K562 (cell line): ENCODE data around the gene SND1. TPM values are rescaled to one million over a fixed set of nuclear protein-coding genes. Genes with fewer than 3 reads are reported as not detected.

Experiments used
- ATAC-seq: fragments of 200-7000 bp; cut with Tn5 transposase; 3 replicates; pipeline ENCODE4 v1.9.1; 2020; ENCODE audit warnings: moderate library complexity
- BruUV-seq: library from RNA; stranded (reverse); fragments of 400-500 nt; replicated peaks from 2 replicates; lab custom pipeline; 2021; lab: Mats Ljungman, UMichigan
- CTCF ChIA-PET: fragments of 300-600 bp; formaldehyde crosslinking; extraction: SDS; loops from one replicate; lab custom pipeline; 2021; ENCODE audit warnings: low intra/inter-chr PET ratio; lab: Yijun Ruan, JAX
- POLR2A ChIA-PET: fragments of 300-600, 350-650 bp; sonication (Branson Sonifier 250); formaldehyde crosslinking; extraction: SDS; loops from one replicate; lab custom pipeline; 2021; ENCODE audit warnings: antibody characterized with exemption, inconsistent platforms; lab: Yijun Ruan, JAX
- DNase-seq, 4 experiments: peaks; one replicate each; pipeline versions ENCODE4 v3.0.0 to v3.0.0-alpha.2; 2011 to 2018; ENCODE audit warnings: low spot score in 3 of 4, mixed read lengths in 3 of 4; ENCODE audit errors: extremely low read depth in 1 of 4
- FAIRE-seq: peaks from 2 replicates; lab custom pipeline; 2011; peaks lifted over from hg19 to GRCh38; lab: Jason Lieb, UNC
- H2AFZ ChIP-seq: 2 replicates; pipeline ENCODE4 v1.6.0; 2011; ENCODE audit warnings: low read depth, low read length, control low read depth, inconsistent platforms
- H3K27ac ChIP-seq: fragments of 200-600 bp; 3 replicates; pipeline ENCODE4 v1.8.0; 2011; ENCODE audit warnings: low read depth, mild to moderate bottlenecking, control low read depth, inconsistent platforms, low read length, moderate library complexity, mixed read lengths; ENCODE audit errors: extremely low read depth
- H3K27me3 ChIP-seq, 2 experiments: fragments of 300-600 bp in 1 of 2; 2 replicates in 1 of 2; 3 replicates in 1 of 2; pipeline versions ENCODE4 v1.6.0 to v1.8.0; 2011; ENCODE audit warnings: inconsistent platforms in 2 of 2, low read length in 2 of 2, mild to moderate bottlenecking in 1 of 2, mixed read lengths in 1 of 2, moderate library complexity in 1 of 2; ENCODE audit not compliant: control insufficient read depth in 2 of 2, insufficient read depth in 2 of 2
- H3K36me3 ChIP-seq: fragments of 300-600 bp; 3 replicates; pipeline ENCODE4 v1.8.0; 2011; ENCODE audit warnings: mild to moderate bottlenecking, low read length, inconsistent platforms; ENCODE audit not compliant: control insufficient read depth, insufficient read depth
- H3K4me1 ChIP-seq, 2 experiments: fragments of 200-600 bp in 1 of 2; replicated peaks in 1 of 2; 2 replicates in 1 of 2; 3 replicates in 1 of 2; pipeline versions ENCODE4 v1.5.1 to v1.8.0; 2011; ENCODE audit warnings: inconsistent platforms in 2 of 2, low read length in 2 of 2, mild to moderate bottlenecking in 1 of 2, mixed read lengths in 1 of 2, moderate library complexity in 1 of 2; ENCODE audit not compliant: control insufficient read depth in 2 of 2, insufficient read depth in 2 of 2
- H3K4me2 ChIP-seq: 2 replicates; pipeline ENCODE4 v1.6.1; 2011; ENCODE audit warnings: low read length, control low read depth, inconsistent platforms, mixed read lengths; ENCODE audit not compliant: insufficient read depth
- H3K4me3 ChIP-seq: fragments of 200-600 bp; sonication (generic), shearing (Covaris generic); 2 replicates; pipeline ENCODE4 v1.5.1; 2016; ENCODE audit warnings: control low read depth, inconsistent platforms
- H3K79me2 ChIP-seq: fragments of 200-600 bp; 3 replicates; pipeline ENCODE4 v1.8.0; 2011; ENCODE audit warnings: low read length, inconsistent platforms; ENCODE audit not compliant: control insufficient read depth, insufficient read depth
- H3K9ac ChIP-seq, 2 experiments: 2 replicates each; pipeline versions ENCODE4 v1.6.0 to v1.6.1; 2011; ENCODE audit warnings: low read depth in 2 of 2, low read length in 2 of 2, control low read depth in 1 of 2, inconsistent platforms in 1 of 2, mild to moderate bottlenecking in 1 of 2, mixed read lengths in 1 of 2; ENCODE audit not compliant: insufficient read depth in 1 of 2
- H3K9me1 ChIP-seq: one replicate; pipeline ENCODE4 v1.6.0; 2011; ENCODE audit warnings: inconsistent platforms, mild to moderate bottlenecking, low read length, moderate library complexity; ENCODE audit not compliant: control insufficient read depth, insufficient read depth
- H3K9me3 ChIP-seq: replicated peaks from 2 replicates; pipeline ENCODE4 v1.5.1; 2011; ENCODE audit warnings: low read depth, low read length, inconsistent platforms; ENCODE audit not compliant: control insufficient read depth, insufficient read depth
- H4K20me1 ChIP-seq: replicated peaks from 2 replicates; pipeline ENCODE4 v1.6.1; 2011; ENCODE audit warnings: low read length, inconsistent platforms, mixed read lengths; ENCODE audit not compliant: control insufficient read depth, insufficient read depth
- ARHGAP35 ChIP-seq: fragments of 450-650 bp; IDR thresholded peaks from 2 replicates; pipeline ENCODE4 v1.6.1; 2018; ENCODE audit not compliant: partially characterized antibody
- E2F8 ChIP-seq: fragments of 450-650 bp; IDR thresholded peaks from 2 replicates; pipeline ENCODE4 v1.7.1; 2018; ENCODE audit warnings: mild to moderate bottlenecking, low read depth; ENCODE audit not compliant: partially characterized antibody
- ELF2 ChIP-seq: fragments of 250-450 bp; sonication (Bioruptor Pico); IDR thresholded peaks from 2 replicates; pipeline ENCODE4 v1.5.0; 2021; ENCODE audit warnings: mild to moderate bottlenecking
- FOXM1 ChIP-seq, 2 experiments: fragments of 450-650 bp in 1 of 2; sonication (generic) in 1 of 2; formaldehyde crosslinking in 1 of 2; IDR thresholded peaks; 2 replicates each; pipeline versions ENCODE4 v1.6.1 to v1.9.0; 2017 to 2022; ENCODE audit warnings: low read depth in 2 of 2, mild to moderate bottlenecking in 2 of 2, missing genetic modification reagents in 1 of 2, moderate library complexity in 1 of 2
- FUS ChIP-seq: fragments of 200-400 bp; formaldehyde crosslinking; optimal IDR thresholded peaks from 2 replicates; pipeline ENCODE3; 2017; ENCODE audit warnings: low read depth, low read length
- HIVEP1 ChIP-seq: fragments of 250-450 bp; sonication (Bioruptor Pico); IDR thresholded peaks from 2 replicates; pipeline ENCODE4 v1.4.0; 2020; ENCODE audit warnings: mild to moderate bottlenecking
- LARP7 ChIP-seq: fragments of 450-650 bp; IDR thresholded peaks from 2 replicates; pipeline ENCODE4 v1.6.1; 2016
- LCOR ChIP-seq: sonication (generic); formaldehyde crosslinking; IDR thresholded peaks from 2 replicates; pipeline ENCODE4 v1.8.0; 2022; ENCODE audit warnings: mild to moderate bottlenecking, missing genetic modification reagents
- MAFK ChIP-seq: IDR thresholded peaks from 2 replicates; pipeline ENCODE4 v1.6.1; 2011; ENCODE audit warnings: low read length, improper control_type of control experiment
- MEF2A ChIP-seq: IDR thresholded peaks from 2 replicates; pipeline ENCODE4 v1.6.1; 2011; ENCODE audit warnings: low read depth, mild to moderate bottlenecking, low read length, moderate library complexity; ENCODE audit not compliant: control insufficient read depth
- MTA3 ChIP-seq: fragments of 450-650 bp; formaldehyde crosslinking; IDR thresholded peaks from 2 replicates; pipeline ENCODE4 v1.6.1; 2017; ENCODE audit warnings: mild to moderate bottlenecking, borderline replicate concordance
- NFYB ChIP-seq: IDR thresholded peaks from 2 replicates; pipeline ENCODE4 v1.6.1; 2011; ENCODE audit warnings: mild to moderate bottlenecking, moderate library complexity; ENCODE audit not compliant: insufficient read length; ENCODE audit errors: extremely low read depth
- POLR2A ChIP-seq: fragments of 450-650 bp; conservative IDR thresholded peaks from 2 replicates; pipeline ENCODE4 v1.6.1; 2016
- RCOR1 ChIP-seq, 2 experiments: IDR thresholded peaks; 2 replicates each; pipeline ENCODE4 v1.6.1; 2012; ENCODE audit warnings: low read depth in 2 of 2, low read length in 2 of 2, borderline replicate concordance in 1 of 2, improper control_type of control experiment in 1 of 2
- TCF7 ChIP-seq: sonication (generic); IDR thresholded peaks from 2 replicates; pipeline ENCODE4 v1.6.1; 2016; ENCODE audit warnings: antibody characterized with exemption, borderline replicate concordance
- U2AF1 ChIP-seq: fragments of 200-400 bp; formaldehyde crosslinking; optimal IDR thresholded peaks from 2 replicates; pipeline ENCODE3; 2017; ENCODE audit warnings: mild to moderate bottlenecking, low read depth, low read length, moderate library complexity
- ZNF75A ChIP-seq: fragments of 450-650 bp; formaldehyde crosslinking; IDR thresholded peaks from 2 replicates; pipeline ENCODE4 v1.4.0; 2020; ENCODE audit warnings: mild to moderate bottlenecking
- WGBS: fragments of 100-300 bp; shearing (Covaris generic); methylation state at CpG from one replicate; pipeline ENCODE4 v1.1.6; 2016; ENCODE audit warnings: low coverage, mixed read lengths; ENCODE audit not compliant: insufficient coverage; ENCODE audit errors: missing lambda C conversion rate; 5-methylcytosine and 5-hydroxymethylcytosine counted together
- in situ Hi-C: fragments of 300-500 bp; cut with MboI; formaldehyde crosslinking; loops from 4 replicates; pipeline ENCODE4 v1.15.0; 2018; ENCODE audit warnings: inconsistent platforms, mixed read lengths
- intact Hi-C: fragments of 100-400 bp; cut with micrococcal nuclease; formaldehyde crosslinking; loops from 2 replicates; pipeline ENCODE4 v1.14.2; 2022
- polyA plus RNA-seq, 8 experiments: library from polyadenylated mRNA; depleted of rRNA in 4 of 8; stranded (reverse) in 5 of 8; unstranded in 3 of 8; fragments of >200 nt; fragmentation: Nextera tagmentation in 2 of 8; fragmentation: Illumina TruSeq in 1 of 8; extraction: Ambion mirVana in 2 of 8; extraction: Trizol in 1 of 8; gene quantifications; 2 replicates each; pipeline versions ENCODE4 v1.2.1 to v1.2.3, GENCODE V29; 2011 to 2014; ENCODE audit warnings: inconsistent platforms in 1 of 8, missing spikeins in 1 of 8
- total RNA-seq, 7 experiments: library from RNA; depleted of rRNA in 6 of 7; stranded (reverse); fragments of >200 nt in 6 of 7; fragmentation: Illumina TruSeq in 2 of 7; extraction: Trizol in 2 of 7; gene quantifications; 2 replicates each; pipeline versions ENCODE4 v1.2.1 to v1.2.3, GENCODE V29; 2011 to 2021; ENCODE audit warnings: low replicate concordance in 1 of 7
- TF ChIP-seq, protein P1 (sequence below), 3 experiments: fragments of 200-800 bp in 1 of 3; fragments of 250-450 bp in 1 of 3; fragments of 450-650 bp in 1 of 3; sonication (Bioruptor Pico) in 1 of 3; sonication (Bioruptor generic) in 1 of 3; formaldehyde crosslinking in 1 of 3; IDR thresholded peaks; 2 replicates each; pipeline versions ENCODE4 v1.6.1 to v1.8.0; 2016 to 2022; ENCODE audit warnings: mild to moderate bottlenecking in 2 of 3, missing genetic modification characterization in 2 of 3, missing compliant biosample characterization in 1 of 3, moderate library complexity in 1 of 3

The SND1 gene
- total and polyA plus RNA-seq, 9 of the 15 experiments (the other 6 are each of a cell fraction or from before 2014, with no cell fraction given): 46.5 to 307 (median 191) TPM

GRCh38 chr7:127948312-127948711 lies 296.3 kb downstream of the SND1 start:
- Histone ChIP-seq H3K27me3 (no peaks in the 10 kb centered on the region), H3K9me3 (no peaks in the 10 kb centered on the region), H3K4me2 (no peak overlapping the region), H3K79me2 (no peaks in the 10 kb centered on the region; the same call in 2 of the 3 replicates), H3K4me3 (no peak overlapping the region), H3K9ac (no peak overlapping the region), H3K27ac (no peak overlapping the region), H3K36me3 (peaks cover 86% of the 10 kb centered on the region), H3K9me1 (no peaks in the 10 kb centered on the region), H2AFZ (no peak overlapping the region), H3K4me1 (peaks cover 0 to 8% of the 10 kb centered on the region in 2 experiments; a peak in 2 of 5 replicates), H4K20me1 (peaks cover 10% of the 10 kb centered on the region; the same call in 1 of the 2 replicates)
- BruUV-seq: no TSS peak
- intact Hi-C loops (no loop called here), in situ Hi-C loops (no loop called here)
- POLR2A ChIA-PET: interaction anchor here (0.6 to 3.1 kb wide), 8 partner anchors 8 to 1340 kb away, joined by 3 to 14 read pairs (median 4); no protein-coding TSS in a partner anchor
- DNase-seq: no peak
- WGBS: 32% methylated on average over 2 of the region's 2 CpGs
- CTCF ChIA-PET: no interaction called here
- no peak for ATAC-seq
- FAIRE-seq: no peak
- TF ChIP-seq LARP7 (no peak), ELF2 (CRISPR knock-in tag) (no peak), ZNF75A (no peak), RCOR1 (IDR thresholded peaks at IDR 0.05; ENCODE audit: borderline replicate concordance in 1 of 2, low read depth in 2 of 2, low read length in 2 of 2) (no peak), ARHGAP35 (no peak), MEF2A (no peak), FOXM1 (IDR thresholded peaks at IDR 0.05; ENCODE audit: low read depth) (no peak), FOXM1 (CRISPR knock-in tag; IDR thresholded peaks at IDR 0.05; ENCODE audit: low read depth) (no peak), U2AF1 (no peak), HIVEP1 (CRISPR knock-in tag) (no peak), NFYB (no peak), FUS (no peak), TCF7 (no peak), E2F8 (no peak), POLR2A (no peak), LCOR (CRISPR knock-in tag) (no peak), MAFK (no peak), MTA3 (no peak)
- TF ChIP-seq, protein P1, sequence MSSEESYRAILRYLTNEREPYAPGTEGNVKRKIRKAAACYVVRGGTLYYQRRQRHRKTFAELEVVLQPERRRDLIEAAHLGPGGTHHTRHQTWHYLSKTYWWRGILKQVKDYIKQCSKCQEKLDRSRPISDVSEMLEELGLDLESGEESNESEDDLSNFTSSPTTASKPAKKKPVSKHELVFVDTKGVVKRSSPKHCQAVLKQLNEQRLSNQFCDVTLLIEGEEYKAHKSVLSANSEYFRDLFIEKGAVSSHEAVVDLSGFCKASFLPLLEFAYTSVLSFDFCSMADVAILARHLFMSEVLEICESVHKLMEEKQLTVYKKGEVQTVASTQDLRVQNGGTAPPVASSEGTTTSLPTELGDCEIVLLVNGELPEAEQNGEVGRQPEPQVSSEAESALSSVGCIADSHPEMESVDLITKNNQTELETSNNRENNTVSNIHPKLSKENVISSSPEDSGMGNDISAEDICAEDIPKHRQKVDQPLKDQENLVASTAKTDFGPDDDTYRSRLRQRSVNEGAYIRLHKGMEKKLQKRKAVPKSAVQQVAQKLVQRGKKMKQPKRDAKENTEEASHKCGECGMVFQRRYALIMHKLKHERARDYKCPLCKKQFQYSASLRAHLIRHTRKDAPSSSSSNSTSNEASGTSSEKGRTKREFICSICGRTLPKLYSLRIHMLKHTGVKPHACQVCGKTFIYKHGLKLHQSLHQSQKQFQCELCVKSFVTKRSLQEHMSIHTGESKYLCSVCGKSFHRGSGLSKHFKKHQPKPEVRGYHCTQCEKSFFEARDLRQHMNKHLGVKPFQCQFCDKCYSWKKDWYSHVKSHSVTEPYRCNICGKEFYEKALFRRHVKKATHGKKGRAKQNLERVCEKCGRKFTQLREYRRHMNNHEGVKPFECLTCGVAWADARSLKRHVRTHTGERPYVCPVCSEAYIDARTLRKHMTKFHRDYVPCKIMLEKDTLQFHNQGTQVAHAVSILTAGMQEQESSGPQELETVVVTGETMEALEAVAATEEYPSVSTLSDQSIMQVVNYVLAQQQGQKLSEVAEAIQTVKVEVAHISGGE (CRISPR knock-in tag; IDR thresholded peaks at IDR 0.05): no peak
